RKO (cell line): ENCODE data around the gene XYLT1.

ENCODE experiments used
- DNase-seq: peaks from one replicate; pipeline ENCODE4 v3.0.0-alpha.2; 2016; ENCODE audit warnings: low spot score

The XYLT1 gene

DNA sequence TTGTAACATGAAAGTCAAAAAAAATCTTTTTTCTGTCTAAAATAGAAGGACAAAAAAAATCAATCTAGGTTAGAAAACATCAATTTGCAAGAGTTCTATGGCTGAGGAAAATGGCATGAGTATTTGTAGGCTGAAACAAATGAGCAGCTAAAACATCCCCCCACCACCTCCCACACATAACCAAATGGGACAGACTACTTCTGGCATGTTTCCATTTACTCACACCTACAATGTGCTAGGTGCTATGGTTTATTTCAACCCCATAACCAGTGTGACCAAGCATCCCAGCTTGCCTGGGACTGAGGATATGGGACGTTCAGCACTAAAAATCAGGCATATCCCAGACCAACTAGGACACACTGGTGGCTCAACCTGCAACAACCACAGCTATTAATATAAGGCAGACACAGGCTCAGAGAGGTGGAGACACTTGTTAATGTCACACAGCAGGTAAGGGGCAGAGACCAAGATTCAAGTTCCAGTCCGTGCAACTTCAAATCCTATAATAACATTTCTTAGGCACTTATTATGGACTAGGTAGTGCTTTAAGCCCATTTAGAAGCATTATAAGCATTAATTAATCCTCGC, 96.0 kb downstream of the XYLT1 start:
- DNase-seq: no peak

DNA sequence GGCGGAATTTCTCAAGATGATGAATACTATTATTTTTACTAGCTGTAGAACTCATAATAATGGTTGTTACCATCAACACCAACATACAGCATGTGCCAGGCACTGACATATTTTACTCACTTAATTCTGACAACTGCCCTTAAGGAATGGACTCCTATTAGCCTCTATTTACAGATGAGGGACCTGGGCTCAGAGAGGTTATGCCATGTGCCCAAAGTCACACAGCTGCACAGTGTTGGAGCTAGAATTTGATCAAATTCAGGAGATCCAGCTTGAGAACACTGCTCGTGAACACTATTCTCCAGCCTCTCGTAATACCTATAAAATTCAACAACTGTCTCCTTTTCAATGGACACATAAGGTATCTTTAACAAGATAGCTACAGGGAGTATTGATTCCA, 97.2 kb downstream of the XYLT1 start:
- DNase-seq: no peak

DNA sequence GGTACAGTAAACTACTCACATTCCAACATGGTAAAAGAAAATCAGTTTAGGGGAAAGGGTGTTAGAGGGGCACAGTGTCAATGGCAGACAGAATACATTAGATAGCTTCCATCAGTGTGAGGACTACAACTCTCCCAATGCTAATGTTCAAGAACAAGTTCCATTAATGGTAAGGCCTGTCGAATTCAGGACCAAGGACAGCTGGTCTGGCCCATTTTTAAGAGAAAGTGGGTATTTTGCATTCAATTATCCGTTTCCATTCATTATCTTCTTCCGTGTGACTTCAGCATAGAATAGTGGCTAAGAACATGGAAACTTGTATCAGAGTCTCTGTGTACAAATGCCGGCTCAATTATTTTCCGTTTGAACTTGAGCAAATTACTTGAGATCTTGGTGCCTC, 98.4 kb downstream of the XYLT1 start:
- DNase-seq: no peak

DNA sequence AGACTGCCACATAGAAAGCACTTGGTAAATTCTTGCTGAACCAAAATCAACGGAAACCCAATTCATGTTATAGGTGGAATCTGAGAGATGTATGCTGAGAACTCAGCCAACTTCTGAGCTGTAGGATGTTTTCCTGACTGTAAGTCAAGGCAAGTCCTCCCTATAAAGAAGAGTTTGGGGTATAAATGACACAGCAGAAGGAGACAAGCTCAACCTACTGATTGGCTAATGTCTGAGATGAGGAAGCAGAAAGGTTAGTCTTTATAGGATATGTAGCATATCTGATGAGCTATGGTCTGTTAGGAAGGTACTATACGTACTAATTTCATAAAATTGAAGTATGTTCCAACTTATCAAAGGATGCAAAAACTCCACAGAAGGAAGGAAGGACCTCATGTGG, 99.5 kb downstream of the XYLT1 start:
- DNase-seq: no peak

DNA sequence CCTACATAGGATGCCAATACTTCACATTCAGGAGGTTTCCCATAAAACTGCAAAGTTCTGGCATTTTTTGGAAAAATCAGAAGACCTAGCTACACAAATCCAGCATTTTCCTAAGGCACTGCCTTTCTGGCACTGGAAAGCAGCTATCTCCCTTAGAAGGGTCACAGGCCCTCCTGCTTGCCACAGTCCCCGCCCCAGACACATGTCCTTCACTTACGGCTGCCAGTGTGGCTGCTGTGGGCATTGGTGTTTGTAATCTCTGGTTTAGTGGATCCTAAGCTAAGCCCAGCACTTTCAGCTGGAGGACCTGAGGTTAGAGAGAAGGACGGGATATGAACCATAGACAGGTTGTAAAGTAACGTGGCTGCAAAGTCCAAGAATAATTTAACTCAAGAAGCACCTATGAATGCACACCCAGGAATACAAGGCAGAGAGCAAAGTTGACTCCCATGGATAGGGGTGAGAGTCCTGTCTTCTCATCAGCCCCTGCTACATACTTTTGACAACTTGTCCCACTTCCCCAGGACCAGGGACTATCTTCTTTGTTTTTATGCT, 100.0 kb downstream of the XYLT1 start:
- no peak for DNase-seq

DNA sequence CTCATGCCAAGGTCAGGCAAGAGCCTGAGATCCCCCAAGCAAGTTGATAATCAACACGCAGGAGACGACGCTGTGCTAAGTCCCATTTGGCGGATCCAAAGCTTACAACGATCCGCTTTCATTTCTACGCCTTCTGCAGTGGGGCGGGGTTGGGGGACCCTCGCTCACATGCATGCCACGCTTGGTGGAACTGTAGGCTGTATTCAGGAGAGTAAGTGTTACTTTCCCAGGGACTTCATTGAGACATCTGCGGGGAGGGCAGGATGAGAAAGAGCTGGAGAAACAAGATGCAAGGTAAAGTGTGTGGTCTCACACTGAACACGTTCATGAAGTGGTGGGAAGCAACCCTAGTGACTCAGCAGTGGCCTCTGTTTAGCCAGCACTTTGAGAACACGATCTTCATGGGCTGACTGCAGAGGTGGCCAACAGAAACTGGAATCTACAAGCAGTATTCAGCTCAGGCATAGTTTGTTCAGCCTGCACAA, 100.5 kb downstream of the XYLT1 start:
- no peak for DNase-seq

DNA sequence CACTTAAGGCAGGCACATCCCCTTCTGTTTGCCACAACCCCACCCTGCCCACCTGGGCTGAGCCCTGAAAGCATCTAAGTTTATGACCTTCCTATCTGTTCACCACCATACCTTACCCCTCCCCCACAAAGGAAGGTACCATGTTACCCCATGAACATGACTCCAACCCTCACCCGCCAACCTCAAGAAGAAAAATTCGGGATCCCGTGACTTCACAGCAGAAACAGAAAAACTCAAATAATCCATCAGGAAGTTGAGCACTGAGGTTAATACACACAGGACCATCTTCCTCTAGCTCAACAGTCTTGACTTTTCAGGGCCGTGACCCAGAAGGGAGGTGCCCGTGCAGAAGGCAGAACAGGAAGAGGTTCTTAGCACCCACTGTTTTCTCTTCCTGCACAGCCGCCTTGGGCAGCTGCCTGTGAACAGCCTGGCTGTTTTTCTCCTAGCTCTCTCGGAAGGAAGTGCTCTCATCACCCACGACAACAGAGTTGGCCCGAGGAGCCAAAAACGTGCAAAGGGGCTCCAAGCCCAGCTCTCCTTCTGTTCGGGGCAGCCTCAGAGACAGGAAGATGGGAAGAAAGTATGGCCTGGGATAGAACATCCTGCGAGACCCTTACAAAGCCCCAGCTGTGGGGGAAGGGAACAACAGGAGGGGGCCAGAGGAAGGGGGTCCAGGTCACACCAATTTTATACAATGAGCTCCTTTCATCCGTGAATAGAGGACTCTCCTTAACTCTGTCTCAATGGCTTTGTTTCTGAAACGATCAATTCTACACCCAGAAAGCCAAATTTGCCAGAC, 101.1 kb downstream of the XYLT1 start:
- DNase-seq: no peak

DNA sequence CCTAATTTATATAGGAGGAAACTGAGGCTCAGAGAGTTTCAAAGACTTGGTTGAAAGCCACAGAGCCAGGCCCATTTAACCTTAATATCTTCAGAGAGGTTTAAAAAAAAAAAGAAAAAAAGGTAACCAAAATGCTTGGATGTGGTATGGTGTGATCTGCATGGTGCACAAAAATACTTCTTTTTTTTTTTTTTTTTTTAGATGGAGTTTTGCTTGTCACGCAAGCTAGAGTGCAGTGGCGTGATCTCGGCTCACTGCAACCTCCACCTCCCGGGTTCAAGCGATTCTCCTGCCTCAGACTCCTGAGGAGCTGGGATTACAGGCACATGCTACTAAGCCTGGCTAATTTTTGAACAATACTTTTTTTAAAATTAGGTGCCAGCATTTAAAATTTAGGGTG, 101.8 kb downstream of the XYLT1 start:
- DNase-seq: no peak

DNA sequence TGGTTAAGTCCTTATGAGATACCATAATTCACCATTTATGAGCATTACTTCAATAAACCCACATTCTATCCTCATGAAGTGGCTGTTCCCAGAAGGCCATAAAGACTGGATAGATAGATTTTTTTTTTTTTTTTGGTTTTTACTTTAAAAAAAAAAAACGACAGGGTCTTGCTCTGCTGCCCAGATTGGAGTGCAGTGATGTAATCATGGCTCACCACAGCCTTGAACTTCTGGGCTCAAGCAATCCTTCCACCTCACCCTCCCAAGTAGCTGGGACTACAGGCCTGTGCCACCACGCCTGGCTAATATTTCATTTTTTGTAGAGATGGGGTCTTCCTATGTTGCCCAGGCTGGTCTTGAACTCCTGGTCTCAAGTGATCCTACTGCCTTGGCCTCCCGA, 102.3 kb downstream of the XYLT1 start:
- DNase-seq: no peak

DNA sequence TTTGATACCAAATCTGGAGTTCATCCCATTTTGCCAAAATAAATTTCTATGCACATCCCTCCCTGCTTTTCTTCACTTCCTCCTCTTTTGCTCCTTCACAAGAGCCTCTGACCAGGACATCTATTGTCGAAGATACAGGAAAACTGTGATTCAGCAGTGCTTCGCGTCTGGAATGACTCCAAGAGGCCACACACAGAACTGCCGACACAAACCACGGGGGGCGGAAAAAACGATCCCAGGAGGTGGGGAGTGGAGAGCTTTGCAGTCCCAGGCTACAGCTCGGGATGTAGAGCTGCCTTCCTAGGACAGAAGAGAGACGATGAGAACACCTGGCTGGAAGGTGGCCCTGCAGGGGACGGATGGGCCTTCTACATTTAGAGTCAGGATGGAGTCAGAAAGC, 102.8 kb downstream of the XYLT1 start:
- no peak for DNase-seq

DNA sequence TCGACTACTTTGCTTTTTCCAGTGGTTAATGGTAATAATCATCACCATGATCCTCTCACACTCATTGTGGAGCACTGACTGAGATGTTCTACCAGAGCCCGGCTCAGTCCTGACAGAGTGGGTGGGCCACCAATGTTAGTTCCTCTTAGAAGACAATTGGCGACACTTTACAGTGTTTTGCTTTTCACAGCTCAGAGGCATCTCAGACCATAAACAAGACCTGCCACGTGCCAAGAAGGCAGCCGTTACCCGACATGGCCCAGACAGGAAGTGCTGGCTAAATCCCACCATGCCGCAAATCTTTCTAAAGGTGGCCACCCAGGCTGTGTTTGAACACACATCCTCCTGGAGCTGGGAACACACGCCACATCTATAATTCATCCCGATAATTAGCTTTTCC, 103.7 kb downstream of the XYLT1 start:
- no peak for DNase-seq

DNA sequence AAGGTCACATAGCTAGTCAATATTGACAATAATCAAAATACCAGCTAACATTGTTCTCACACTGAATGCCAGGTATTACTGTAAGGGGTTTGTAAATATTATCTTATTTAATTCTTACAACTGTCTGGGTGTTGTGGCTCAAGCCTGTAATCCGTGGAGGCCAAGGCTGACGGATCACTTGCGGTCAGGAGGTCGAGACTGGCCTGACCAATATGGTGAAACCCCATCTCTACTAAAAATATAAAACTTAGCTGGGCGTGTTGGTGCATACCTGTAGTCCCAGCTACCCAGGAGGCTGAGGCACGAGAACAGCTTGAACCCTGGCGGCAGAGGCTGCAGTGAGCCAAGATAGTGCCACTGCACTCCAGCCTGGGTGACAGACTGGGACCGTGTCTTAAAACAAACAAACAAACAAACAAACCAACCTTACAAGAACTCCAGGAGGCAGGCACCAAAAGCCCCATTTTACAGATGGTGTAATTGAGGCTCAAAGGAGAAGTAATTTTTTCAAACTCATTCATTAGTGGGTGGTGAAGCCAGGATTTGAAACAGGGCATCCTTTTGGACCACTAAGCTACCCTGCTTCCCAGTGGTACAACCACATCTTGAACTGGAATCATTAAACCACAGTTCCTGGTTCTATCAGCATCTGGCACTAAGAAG, 104.3 kb downstream of the XYLT1 start:
- no peak for DNase-seq

DNA sequence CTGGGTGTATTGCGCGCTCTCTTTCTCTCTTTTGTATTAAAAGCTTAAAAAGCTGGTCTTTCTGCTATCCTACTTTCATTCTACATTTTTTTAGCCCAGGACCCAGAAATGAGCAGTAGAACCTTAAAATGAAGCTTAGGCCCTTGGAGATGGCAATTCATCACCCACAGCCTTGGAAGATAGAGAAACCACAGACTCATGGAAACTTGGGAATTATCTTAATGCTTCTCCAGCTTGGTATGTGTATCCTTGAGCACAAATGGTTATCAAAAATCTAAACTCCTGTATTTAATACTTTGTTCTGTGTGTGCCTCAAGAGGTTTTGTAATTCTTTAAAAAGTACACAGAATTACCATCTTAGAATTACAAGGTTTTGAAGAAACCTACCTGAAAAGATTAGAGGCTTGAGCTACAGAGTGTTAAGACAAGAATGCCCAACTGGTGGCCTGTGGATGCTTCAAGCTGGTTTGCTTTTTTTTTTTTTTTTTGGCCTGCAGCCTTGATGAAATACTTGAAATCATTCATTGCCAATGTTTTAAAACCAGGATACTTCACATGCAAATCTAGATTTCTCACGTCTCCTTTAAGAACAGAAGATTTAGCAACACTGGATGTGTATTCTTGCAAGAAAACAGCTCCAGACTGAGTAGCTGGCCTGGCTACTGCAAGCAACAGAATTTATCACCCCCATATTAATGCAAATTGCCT, 105.0 kb downstream of the XYLT1 start:
- DNase-seq: no peak

DNA sequence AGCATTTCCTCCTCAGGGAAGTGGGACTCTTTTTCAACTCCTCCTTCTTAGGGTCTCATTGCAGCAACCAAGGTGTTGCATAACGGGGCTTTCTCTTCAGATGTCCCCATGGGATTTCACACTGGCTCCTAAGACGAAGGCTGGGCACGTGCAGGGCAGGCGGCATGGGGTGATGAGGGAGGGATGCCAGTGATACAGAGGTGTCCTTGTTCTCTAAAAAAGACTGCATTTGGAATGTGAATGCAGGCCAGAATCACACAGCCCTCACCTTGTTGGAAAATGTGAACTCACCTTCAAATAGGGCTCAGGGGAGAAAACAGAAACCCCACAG, 105.6 kb downstream of the XYLT1 start:
- no peak for DNase-seq

DNA sequence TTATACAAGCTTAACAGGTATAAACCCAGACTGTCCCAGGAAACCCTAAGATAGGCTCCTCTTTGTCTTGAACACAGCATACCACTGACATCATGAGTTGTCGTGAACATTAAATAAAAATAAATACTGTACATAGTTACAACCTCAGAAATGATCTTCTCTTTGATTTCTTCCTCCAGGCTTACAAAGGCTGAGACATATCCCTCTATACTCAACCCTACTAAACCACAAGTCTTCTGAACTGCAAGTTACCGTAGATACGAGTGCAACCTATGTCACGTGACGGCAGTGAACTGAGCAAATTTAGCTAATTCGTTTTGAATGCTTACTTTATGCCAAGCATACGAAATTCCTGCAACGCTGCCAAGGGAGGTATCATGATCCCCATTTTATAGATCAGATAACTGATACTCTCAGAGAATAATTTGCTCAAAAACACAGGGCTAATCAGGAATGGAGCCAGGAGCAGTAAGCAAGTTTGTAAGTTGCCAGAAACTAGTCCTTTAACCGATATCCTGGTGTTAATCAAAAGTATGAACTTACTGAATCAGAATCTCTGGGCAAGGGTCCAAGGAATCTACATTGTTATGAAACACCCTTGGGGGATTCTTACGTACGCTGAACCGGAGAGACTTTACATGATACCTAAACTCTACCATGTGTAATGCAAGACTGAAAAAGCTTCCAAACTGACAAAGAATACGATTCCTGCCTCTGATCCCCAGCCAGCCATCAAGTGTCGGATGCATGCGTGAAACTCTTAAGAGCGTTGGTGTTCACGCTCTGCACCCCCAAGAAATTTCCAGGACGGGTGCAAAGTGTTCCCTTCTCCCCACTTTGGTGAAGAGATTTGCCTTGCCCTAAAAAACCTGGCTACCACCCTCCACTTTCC, 106.2 kb downstream of the XYLT1 start:
- no peak for DNase-seq

DNA sequence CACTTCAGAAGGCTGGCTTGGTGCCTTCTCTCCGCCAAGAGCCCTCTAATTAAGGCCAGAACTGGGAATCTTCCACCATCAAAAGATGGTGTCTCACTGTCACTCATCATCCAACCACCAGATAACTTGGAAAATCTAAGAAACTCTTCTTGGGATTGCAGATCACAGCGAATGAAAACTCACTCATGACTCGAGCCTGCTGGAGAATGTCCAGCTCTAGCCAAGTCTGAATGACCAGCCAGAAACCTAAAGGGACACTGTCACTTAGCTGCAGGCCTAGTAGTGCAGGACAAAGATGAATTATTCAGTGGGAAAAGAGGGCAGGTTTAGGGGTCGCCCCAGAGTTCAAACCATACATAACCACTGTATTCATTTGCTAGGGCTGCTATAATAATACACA, 107.8 kb downstream of the XYLT1 start:
- DNase-seq: no peak

DNA sequence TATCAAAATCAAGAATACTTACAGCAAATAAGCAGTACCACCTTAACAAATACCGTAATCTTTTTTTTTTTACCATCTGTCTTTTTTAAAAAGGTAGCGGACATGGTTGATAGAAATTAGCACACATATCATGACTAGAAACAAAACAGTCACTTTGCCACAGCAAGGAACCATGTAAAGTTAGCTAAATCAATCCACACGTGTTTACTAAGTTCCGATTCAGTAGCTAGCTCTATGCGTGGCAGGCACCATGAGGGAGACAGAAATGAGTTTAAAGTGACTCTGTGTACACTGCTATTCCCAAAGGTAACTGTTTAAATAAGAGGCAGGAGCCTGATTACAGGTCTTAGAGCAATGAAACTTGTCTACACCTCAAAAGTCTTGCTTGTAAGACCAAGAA, 108.6 kb downstream of the XYLT1 start:
- DNase-seq: no peak

DNA sequence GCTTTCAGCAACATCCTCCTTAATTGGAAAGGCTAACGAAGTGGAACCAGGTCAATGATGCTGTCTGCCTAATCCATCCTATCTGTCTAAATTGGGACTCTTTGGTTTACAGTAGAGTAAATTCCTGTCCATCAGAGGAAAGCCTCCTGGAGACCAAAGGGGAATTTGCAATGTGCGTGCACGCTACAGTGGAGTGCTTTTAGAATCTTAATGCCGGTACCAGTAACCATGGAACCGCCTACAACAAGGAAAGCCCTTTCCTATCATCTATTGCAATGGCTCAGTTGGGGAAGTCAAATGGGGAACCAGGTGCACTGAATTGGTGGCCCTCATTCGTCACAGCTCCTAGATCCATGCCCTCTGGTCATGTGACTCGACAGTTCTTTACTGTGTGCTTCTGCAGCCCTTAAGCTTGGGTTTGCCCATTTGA, 110.1 kb downstream of the XYLT1 start:
- DNase-seq: no peak

DNA sequence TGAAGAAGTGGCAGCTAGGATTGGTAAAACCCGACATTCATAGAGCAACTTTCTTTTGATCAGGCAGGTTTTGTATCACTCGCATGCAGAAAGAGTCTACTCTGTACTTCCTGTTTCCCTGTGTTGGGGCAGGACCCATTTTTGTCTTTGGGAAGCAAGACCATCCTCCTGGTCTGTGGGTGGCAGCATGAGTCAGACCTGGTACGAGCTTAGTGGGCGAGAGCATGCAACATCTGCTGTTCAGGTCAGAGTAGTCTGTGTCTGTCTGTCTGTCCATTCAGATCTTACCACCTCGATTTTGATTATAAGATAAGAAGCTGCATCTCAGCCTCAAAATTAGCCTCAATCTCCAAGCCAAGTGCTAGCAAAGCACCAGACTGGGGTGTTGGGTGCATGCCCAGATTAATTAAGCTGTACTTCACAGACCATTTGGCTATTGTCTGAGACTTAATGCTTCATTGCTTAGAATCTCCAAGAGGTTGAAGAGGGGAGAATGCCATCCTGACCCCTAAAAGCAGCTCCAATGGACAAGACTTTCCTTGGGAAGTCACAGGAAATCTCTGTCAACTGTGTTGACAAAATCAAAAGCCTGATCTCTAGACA, 110.9 kb downstream of the XYLT1 start:
- DNase-seq: no peak

DNA sequence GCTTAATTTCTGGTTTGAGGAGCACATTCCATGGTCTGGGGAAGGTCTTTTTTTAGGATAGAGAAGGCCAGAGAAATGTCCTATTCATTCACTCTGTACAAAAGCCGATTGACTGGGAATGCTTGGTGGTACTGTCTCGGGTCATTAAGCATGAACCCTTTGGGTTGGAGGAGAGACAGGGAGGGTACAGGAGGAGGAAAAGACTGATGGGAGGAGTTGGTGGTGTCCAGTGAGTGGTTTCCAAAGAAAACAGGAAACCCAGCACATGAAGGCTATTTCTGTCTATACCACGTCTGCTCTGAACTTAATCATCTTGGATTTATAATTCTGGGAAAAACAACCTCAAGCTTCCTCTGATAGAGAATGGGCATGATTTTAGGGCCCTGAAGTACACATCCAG, 111.9 kb downstream of the XYLT1 start:
- DNase-seq: no peak

DNA sequence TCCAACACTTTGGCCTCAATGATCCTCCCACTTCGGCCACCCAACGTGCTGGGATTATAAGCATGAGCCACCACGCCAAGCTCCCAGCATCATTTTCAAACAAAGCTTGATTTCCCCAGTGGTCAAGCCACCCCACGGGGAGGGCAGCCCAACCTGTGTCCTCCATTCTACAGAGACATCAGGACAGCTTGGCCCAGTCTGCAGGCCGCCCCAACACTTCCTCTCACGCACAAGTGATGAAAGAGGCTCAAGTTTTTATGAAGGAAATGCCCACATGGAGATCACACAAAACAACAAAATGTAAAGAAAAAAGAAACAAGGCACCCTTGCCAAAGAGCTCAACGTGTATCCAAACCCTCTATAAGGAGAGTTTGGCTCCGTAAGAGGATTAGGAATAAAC, 112.4 kb downstream of the XYLT1 start:
- no peak for DNase-seq
